Natural killer cell (primary cell): ENCODE results near the gene IMMT. TPM values are rescaled to one million over a fixed set of nuclear protein-coding genes. Genes with fewer than 3 reads are reported as not detected.
A peak's percentile ranks its signal among the peaks of the same experiment; 100 is the strongest.
"Not testable (repeated sequence)": the region's sequence is repeated elsewhere in the genome, so short reads cannot be mapped to it uniquely, and the experiment has no call there.

Experiments
- ATAC-seq, 3 donors: fragments of 150-1000 bp in 2 of 3; fragments of 200-7000 bp in 1 of 3; cut with Tn5 transposase; 1 replicate in 1 of 3; 2 replicates in 2 of 3; pipeline ENCODE4 v1.10.0; 2021; ENCODE audit warnings: mild to moderate bottlenecking in 2 of 3, moderate library complexity in 2 of 3
- DNase-seq, 2 donors: peaks; one replicate each; pipeline versions ENCODE4 v3.0.0 to v3.0.0-alpha.2; 2013 to 2021; ENCODE audit warnings: mixed read lengths in 1 of 2
- H3K27ac ChIP-seq: one replicate; pipeline ENCODE4 v1.5.1; 2013; ENCODE audit warnings: mild to moderate bottlenecking, low read length
- H3K27me3 ChIP-seq: one replicate; pipeline ENCODE4 v1.6.1; 2013; ENCODE audit warnings: low read length; ENCODE audit not compliant: control insufficient read depth, insufficient read depth
- H3K36me3 ChIP-seq: one replicate; pipeline ENCODE4 v1.6.1; 2013; ENCODE audit warnings: low read length; ENCODE audit not compliant: control insufficient read depth, insufficient read depth
- H3K4me1 ChIP-seq: one replicate; pipeline ENCODE4 v1.6.1; 2013; ENCODE audit warnings: low read length; ENCODE audit not compliant: control insufficient read depth, insufficient read depth
- H3K4me3 ChIP-seq: one replicate; pipeline ENCODE4 v1.5.1; 2013; ENCODE audit warnings: low read length
- H3K9me3 ChIP-seq: one replicate; pipeline ENCODE4 v1.6.1; 2013; ENCODE audit warnings: low read length; ENCODE audit not compliant: control insufficient read depth, insufficient read depth
- H3K27ac Mint-ChIP-seq, 2 donors: one replicate each; pipeline ENCODE4 v1.8.0; 2022; ENCODE audit warnings: mild to moderate bottlenecking in 2 of 2, mixed read lengths in 2 of 2, moderate library complexity in 1 of 2
- H3K27me3 Mint-ChIP-seq, 2 donors: one replicate each; pipeline ENCODE4 v1.8.0; 2022; ENCODE audit warnings: low read depth in 2 of 2, mixed read lengths in 2 of 2
- H3K36me3 Mint-ChIP-seq: one replicate; pipeline ENCODE4 v1.8.0; 2022; ENCODE audit warnings: mixed read lengths
- H3K4me1 Mint-ChIP-seq, 2 donors: one replicate each; pipeline ENCODE4 v1.8.0; 2022; ENCODE audit warnings: mixed read lengths in 2 of 2
- H3K4me3 Mint-ChIP-seq: one replicate; pipeline ENCODE4 v1.8.0; 2022; ENCODE audit warnings: mild to moderate bottlenecking, moderate library complexity, mixed read lengths
- H3K9me3 Mint-ChIP-seq, 2 donors: one replicate each; pipeline ENCODE4 v1.8.0; 2022; ENCODE audit warnings: mixed read lengths in 2 of 2
- WGBS: methylation state at CpG from one replicate; pipeline ENCODE4 v1.1.7; 2013; ENCODE audit warnings: missing lambda C conversion rate; ENCODE audit not compliant: insufficient coverage; 5-methylcytosine and 5-hydroxymethylcytosine counted together
- intact Hi-C: fragments of 100-400 bp; cut with micrococcal nuclease; formaldehyde crosslinking; loops from one replicate; pipeline ENCODE4 v1.14.2; 2022
- total RNA-seq, 4 donors: library from RNA; stranded (reverse); fragments of 120-200 nt in 1 of 4; gene quantifications; one replicate each; pipeline versions ENCODE4 v1.2.3 to v1.2.4, GENCODE V29; 2013 to 2022
- TF ChIP-seq, protein P1 (sequence below): fragments of 200-600 bp; IDR thresholded peaks from one replicate; pipeline ENCODE4 v1.8.0; 2022; ENCODE audit warnings: antibody characterized with exemption

The IMMT gene
- total RNA-seq, result 10 to 100 TPM; 54.5 to 62.6 (median 59.0) TPM
- 51.5 TPM for total RNA-seq (2013)

DNA sequence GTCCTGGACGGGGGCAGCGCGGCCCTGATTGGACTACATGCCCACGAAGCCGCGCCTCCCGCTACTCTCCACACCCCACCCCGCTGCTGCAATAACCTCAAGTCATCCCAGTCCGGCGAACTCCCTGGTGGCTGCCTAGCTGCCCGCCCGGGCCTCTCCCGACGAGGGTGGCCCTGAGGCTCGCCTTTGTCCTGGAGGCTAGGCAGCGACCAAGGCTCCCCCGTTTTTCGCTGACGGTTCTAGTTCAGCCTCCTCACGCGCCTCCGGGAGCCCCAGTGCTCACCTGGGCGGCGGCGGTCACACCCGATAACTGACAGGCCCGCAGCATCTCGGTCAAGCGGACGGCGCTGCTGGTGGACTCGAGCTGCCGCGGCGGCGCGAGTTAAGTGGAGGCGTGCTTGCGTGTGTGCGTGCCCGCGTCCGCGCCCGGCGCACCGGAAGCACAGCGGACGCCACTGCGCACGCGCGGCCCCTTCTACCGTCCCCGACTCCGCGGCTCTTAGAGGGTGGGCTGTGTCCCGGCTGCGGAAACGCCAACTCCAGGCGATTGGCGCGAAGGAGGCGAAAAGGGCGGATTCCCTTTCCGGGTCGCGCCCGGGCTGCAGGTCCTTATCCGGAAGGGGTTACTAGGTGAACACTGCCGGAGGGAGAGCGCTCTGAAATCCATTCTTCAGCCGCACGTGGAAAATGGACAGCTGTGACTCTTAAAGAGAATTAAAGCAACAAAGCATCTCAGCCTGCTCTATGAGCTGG, at the start of gene IMMT:
IMMT (minus strand) TSS at position 408 of the 753 bp plus-strand sequence; CDS start at position 328, 80 bp downstream.
- peak within 1 kb of the TSS; percentile 97 for H3K4me3 Mint-ChIP-seq
- Histone ChIP-seq H3K27ac (peak within 1 kb of the TSS; percentile 98), H3K9me3 (no peaks in the 10 kb centered on the region), H3K4me3 (peak within 1 kb of the TSS; percentile 99), H3K27me3 (no peaks in the 10 kb centered on the region), H3K4me1 (peaks cover 27% of the 10 kb centered on the region), H3K36me3 (peaks cover 2% of the 10 kb centered on the region)
- DNase-seq (peak; percentile 86 to 97), ATAC-seq (peak; percentile 88 to 97 (median 91))
- no peaks in the 10 kb centered on the region for H3K36me3 Mint-ChIP-seq
- peaks cover 54 to 61% of the 10 kb centered on the region in 2 donors for H3K4me1 Mint-ChIP-seq
- TF ChIP-seq, protein P1, sequence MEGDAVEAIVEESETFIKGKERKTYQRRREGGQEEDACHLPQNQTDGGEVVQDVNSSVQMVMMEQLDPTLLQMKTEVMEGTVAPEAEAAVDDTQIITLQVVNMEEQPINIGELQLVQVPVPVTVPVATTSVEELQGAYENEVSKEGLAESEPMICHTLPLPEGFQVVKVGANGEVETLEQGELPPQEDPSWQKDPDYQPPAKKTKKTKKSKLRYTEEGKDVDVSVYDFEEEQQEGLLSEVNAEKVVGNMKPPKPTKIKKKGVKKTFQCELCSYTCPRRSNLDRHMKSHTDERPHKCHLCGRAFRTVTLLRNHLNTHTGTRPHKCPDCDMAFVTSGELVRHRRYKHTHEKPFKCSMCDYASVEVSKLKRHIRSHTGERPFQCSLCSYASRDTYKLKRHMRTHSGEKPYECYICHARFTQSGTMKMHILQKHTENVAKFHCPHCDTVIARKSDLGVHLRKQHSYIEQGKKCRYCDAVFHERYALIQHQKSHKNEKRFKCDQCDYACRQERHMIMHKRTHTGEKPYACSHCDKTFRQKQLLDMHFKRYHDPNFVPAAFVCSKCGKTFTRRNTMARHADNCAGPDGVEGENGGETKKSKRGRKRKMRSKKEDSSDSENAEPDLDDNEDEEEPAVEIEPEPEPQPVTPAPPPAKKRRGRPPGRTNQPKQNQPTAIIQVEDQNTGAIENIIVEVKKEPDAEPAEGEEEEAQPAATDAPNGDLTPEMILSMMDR, result no peak
- peak within 1 kb of the TSS; percentile 97 for H3K27ac Mint-ChIP-seq
- H3K9me3 Mint-ChIP-seq, result no peaks in the 10 kb centered on the region
- no peaks in the 10 kb centered on the region for H3K27me3 Mint-ChIP-seq
- WGBS, result under 1% methylated on average over 74 of the region's 74 CpGs
- intact Hi-C loops, result loop anchor here (1.0 to 10.0 kb wide), 4 partner anchors 88 to 310 kb away; partner anchors contain the start of genes POLR1A, PTCD3 and ST3GAL5

DNA sequence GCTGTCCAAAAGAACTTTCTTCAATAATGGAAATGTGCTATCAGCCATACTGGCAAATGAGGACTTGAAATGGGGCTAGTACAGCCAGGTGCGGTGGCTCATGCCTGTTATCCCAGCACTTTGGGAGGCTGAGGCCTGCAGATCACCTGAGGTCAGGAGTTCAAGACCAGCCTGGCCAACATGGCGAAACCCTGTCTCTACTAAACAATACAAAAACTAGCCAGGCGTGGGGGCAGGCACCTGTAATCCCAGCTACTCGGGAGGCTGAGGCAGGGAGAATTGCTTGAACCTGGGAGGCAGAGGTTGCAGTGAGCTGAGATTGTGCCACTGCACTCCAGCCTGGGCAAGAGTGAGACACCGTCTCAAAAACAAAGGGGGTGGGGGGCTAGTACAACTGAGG, 49.5 kb upstream of the IMMT start:
- WGBS, result 95% methylated on average over 5 of the region's 5 CpGs
- H3K36me3 Mint-ChIP-seq, H3K27ac ChIP-seq, H3K27me3 ChIP-seq, ATAC-seq, H3K9me3 Mint-ChIP-seq, DNase-seq, intact Hi-C loops, H3K4me1 Mint-ChIP-seq, H3K4me3 ChIP-seq, H3K27me3 Mint-ChIP-seq, H3K4me1 ChIP-seq, H3K27ac Mint-ChIP-seq, H3K9me3 ChIP-seq, H3K36me3 ChIP-seq, H3K4me3 Mint-ChIP-seq: not testable (repeated sequence)

DNA sequence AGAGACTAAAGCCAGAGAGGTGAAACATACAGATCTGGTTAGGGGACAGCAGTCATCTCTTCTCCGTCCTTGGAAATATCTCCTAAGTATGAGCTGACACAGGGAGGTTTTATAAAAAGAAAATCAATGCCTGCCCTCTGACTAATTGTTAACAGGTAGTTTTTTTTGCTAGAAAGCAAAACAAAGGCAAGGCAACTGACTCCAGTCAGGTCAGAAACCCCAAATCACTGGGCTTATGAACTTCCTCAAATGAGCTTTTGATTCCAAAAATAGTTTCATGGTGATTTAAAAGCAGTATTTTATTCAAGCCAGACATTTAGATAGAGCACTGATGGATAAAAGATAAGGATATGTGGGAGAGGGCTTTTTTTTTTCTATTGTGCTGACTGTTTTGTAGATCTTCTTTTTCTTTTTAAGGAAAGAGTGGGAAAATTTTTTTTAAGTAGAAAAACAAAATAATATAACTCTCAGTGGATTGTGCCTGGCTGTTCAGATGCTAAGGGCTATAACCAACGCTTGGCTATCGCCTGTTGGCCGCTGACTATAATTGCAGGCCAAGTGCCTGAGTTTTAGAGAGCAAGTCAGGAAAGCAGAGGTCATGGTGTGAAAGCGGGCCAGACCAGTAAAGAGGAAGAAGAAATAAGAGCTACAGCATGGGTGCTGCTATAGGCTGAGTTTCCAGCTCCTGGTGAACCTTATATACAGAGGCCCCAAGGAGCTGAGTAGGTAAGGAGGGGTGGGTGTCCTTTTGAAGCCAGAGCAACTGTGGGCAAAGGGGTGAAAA, 48.9 kb upstream of the IMMT start:
- 69% methylated on average over 5 of the region's 5 CpGs for WGBS
- no peak for DNase-seq
- Mint-ChIP-seq H3K27me3 (peaks cover 0 to 9% of the 10 kb centered on the region in 2 donors), H3K9me3 (peaks cover 0 to 3% of the 10 kb centered on the region in 2 donors), H3K27ac (no peak overlapping the region), H3K4me3 (no peak overlapping the region), H3K36me3 (no peaks in the 10 kb centered on the region), H3K4me1 (no peaks in the 10 kb centered on the region)
- Histone ChIP-seq H3K4me1 (no peaks in the 10 kb centered on the region), H3K36me3 (no peaks in the 10 kb centered on the region), H3K27me3 (no peaks in the 10 kb centered on the region), H3K9me3 (no peaks in the 10 kb centered on the region), H3K4me3 (no peak overlapping the region), H3K27ac (no peak overlapping the region)
- no peak for ATAC-seq
- intact Hi-C loops, result no loop called here
- TF ChIP-seq, protein P1, result no peak

DNA sequence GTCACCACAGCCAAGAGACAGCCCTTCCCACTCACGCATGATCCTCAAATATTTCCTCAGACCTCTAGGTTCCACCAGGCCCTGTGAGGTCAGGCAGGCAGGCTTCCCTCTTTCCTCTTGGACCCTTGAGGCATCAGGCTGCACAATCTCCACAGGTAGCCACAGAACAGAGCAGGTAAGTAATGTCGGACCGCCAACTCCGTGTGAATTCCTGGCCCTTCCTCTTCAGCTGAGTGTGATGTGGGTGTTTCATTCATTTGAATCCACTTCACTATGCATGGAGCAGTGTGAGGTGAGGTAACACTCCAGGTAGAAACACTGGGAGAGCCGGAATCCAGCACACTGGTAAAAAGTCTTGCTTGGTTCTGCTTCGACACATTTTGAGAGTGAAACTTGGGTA, 48.0 kb upstream of the IMMT start:
- Mint-ChIP-seq H3K27me3 (peaks cover 7 to 8% of the 10 kb centered on the region in 2 donors), H3K27ac (no peak overlapping the region), H3K4me3 (no peak overlapping the region), H3K4me1 (peaks cover 4% of the 10 kb centered on the region in 2 donors), H3K36me3 (no peaks in the 10 kb centered on the region), H3K9me3 (peaks cover 0 to 3% of the 10 kb centered on the region in 2 donors)
- DNase-seq (no peak), ATAC-seq (no peak)
- Histone ChIP-seq H3K9me3 (no peaks in the 10 kb centered on the region), H3K36me3 (no peaks in the 10 kb centered on the region), H3K4me3 (no peak overlapping the region), H3K27ac (no peak overlapping the region), H3K27me3 (no peaks in the 10 kb centered on the region), H3K4me1 (no peaks in the 10 kb centered on the region)
- WGBS, result 86% methylated on average over 3 of the region's 6 CpGs
- intact Hi-C loops, result no loop called here
- TF ChIP-seq, protein P1, result no peak
